ENCODE measurements around the gene WWP2. TPM values are rescaled to one million over a fixed set of nuclear protein-coding genes. Genes with fewer than 3 reads are reported as not detected.

The WWP2 gene
- total RNA-seq, 2 experiments from 2014 or later, result 30.3 to 43.4 TPM

DNA sequence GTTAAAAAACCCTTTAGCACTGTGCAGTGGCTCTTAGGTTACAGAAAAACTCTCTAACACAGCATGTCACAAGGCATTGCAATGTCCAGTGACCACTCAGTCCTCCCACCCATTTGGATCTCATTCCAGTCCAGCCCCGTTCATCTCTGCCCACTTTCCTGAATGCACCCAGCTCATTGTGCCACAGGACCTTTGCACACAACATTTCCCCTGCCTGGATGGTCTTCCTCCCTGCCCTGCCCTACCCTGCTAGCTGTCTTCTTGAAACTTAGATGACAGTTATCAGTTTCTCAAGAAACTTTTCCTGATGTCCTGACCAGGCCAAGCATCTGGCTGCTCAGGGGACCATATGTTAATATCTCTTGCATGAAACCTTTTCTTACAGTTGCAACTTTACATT, 67.2 kb downstream of the WWP2 start:
- TF ChIP-seq EZH2phosphoT487 (IDR thresholded peaks at IDR 0.05; ENCODE audit: borderline replicate concordance, low read depth, low read length), result no peak
- TF ChIP-seq, protein P1, sequence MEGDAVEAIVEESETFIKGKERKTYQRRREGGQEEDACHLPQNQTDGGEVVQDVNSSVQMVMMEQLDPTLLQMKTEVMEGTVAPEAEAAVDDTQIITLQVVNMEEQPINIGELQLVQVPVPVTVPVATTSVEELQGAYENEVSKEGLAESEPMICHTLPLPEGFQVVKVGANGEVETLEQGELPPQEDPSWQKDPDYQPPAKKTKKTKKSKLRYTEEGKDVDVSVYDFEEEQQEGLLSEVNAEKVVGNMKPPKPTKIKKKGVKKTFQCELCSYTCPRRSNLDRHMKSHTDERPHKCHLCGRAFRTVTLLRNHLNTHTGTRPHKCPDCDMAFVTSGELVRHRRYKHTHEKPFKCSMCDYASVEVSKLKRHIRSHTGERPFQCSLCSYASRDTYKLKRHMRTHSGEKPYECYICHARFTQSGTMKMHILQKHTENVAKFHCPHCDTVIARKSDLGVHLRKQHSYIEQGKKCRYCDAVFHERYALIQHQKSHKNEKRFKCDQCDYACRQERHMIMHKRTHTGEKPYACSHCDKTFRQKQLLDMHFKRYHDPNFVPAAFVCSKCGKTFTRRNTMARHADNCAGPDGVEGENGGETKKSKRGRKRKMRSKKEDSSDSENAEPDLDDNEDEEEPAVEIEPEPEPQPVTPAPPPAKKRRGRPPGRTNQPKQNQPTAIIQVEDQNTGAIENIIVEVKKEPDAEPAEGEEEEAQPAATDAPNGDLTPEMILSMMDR (conservative IDR thresholded peaks at IDR 0.05; ENCODE audit: low read length), result no peak
- POLR2A ChIA-PET, result no interaction called here
- CTCF ChIA-PET (ENCODE audit: unreplicated experiment), result no interaction called here

DNA sequence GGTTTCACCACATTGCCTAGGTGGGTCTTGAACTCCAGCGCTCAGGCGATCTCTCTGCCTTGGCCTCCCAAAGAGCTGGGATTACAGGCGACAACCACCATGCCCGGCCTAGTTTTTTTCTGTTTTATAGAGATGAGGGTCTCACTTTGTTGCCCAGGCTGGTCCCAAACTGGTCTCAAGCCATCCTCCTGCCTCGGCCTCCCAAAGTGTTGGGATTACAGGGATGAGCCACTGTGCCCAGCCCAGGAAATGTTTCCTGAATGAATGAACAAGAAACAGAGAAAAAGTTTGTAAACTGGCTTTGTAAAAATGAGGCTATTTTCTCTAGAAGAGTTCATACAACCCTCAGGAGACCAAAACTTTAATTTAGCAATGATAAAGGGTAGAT, 68.0 kb downstream of the WWP2 start:
- Histone ChIP-seq H3K27ac (ENCODE audit: low read depth, low read length, poor library complexity, severe bottlenecking) (no peak overlapping the region), H3K9me3 (ENCODE audit: low read length) (no peaks in the 10 kb centered on the region), H3K9me2 (ENCODE audit: insufficient read depth, low read length) (no peaks in the 10 kb centered on the region), H3K4me3 (ENCODE audit: low read depth, low read length, poor library complexity, severe bottlenecking) (no peak overlapping the region), H3K4me2 (ENCODE audit: low read length) (no peak overlapping the region), H2AFZ (ENCODE audit: low read length) (no peak overlapping the region), H3K36me3 (ENCODE audit: insufficient read depth, low read length) (no peaks in the 10 kb centered on the region), H3K4me1 (ENCODE audit: insufficient read depth, low read length, poor library complexity, severe bottlenecking) (no peaks in the 10 kb centered on the region), H4K20me1 (ENCODE audit: insufficient read depth, low read length) (no peaks in the 10 kb centered on the region), H3K79me2 (ENCODE audit: insufficient read depth, low read depth, low read length) (no peaks in the 10 kb centered on the region)
- TF ChIP-seq EZH2phosphoT487 (IDR thresholded peaks at IDR 0.05; ENCODE audit: borderline replicate concordance, low read depth, low read length), result no peak
- TF ChIP-seq, protein P1 (conservative IDR thresholded peaks at IDR 0.05; ENCODE audit: low read length), result no peak
- BruUV-seq (replicated peaks), result no TSS peak
- ChIA-PET CTCF (ENCODE audit: unreplicated experiment) (no interaction called here), POLR2A (no interaction called here)
- DNase-seq (ENCODE audit: low spot score), result no peak
- intact Hi-C loops (cut with micrococcal nuclease; ENCODE audit: unreplicated experiment), result no loop called here

More for the DNA sequence above, 67.2 kb downstream of the WWP2 start:
- Histone ChIP-seq H3K4me1 (ENCODE audit: insufficient read depth, low read length, poor library complexity, severe bottlenecking) (no peaks in the 10 kb centered on the region), H3K9me2 (ENCODE audit: insufficient read depth, low read length) (no peaks in the 10 kb centered on the region), H3K36me3 (ENCODE audit: insufficient read depth, low read length) (no peaks in the 10 kb centered on the region), H3K9me3 (ENCODE audit: low read length) (no peaks in the 10 kb centered on the region), H3K27ac (ENCODE audit: low read depth, low read length, poor library complexity, severe bottlenecking) (no peak overlapping the region), H4K20me1 (ENCODE audit: insufficient read depth, low read length) (no peaks in the 10 kb centered on the region), H3K4me2 (ENCODE audit: low read length) (no peak overlapping the region), H3K79me2 (ENCODE audit: insufficient read depth, low read depth, low read length) (no peaks in the 10 kb centered on the region), H2AFZ (ENCODE audit: low read length) (no peak overlapping the region), H3K4me3 (ENCODE audit: low read depth, low read length, poor library complexity, severe bottlenecking) (no peak overlapping the region)
- intact Hi-C loops (cut with micrococcal nuclease; ENCODE audit: unreplicated experiment), result no loop called here
- DNase-seq (ENCODE audit: low spot score), result no peak
- BruUV-seq (replicated peaks), result TSS peak; percentile 19

DNA sequence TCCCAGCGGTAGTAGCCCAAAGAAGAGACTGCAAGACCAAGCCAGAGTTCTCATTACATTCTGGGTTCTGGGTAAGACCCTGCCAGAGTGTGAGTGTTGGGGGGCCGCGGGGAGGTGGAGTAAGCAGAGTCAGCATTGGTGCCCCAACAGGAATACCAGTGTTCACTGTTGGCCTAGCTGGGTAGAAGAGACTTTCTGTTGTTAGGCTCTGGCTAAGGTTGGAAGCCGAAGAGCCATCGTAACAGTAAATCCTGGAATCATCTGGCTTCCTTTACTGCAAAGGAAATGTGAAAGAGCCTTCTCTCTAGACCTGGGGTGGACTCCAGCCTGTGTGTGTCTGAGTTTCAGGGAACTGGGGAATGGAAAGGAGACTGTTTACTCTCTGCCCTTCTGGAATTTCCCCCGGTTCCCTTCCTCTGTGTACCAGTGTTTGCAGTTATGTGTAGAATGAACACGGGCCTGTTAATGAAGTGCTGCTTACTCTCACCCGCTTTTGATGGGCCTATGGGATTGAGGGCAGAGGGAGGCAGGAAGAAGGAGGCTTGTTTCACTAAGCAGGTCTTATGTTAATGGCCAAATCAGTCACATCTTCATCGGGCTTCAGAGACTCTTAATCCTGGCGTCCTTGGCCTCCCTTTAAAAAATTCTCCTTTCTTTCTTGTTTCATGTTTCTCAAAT, 68.5 kb downstream of the WWP2 start:
- no peak for TF ChIP-seq EZH2phosphoT487 (IDR thresholded peaks at IDR 0.05; ENCODE audit: borderline replicate concordance, low read depth, low read length)
- TF ChIP-seq, protein P1 (conservative IDR thresholded peaks at IDR 0.05; ENCODE audit: low read length), result no peak
- POLR2A ChIA-PET, result no interaction called here
- no peak overlapping the region for H3K4me2 ChIP-seq (ENCODE audit: low read length)
- H3K36me3 ChIP-seq (ENCODE audit: insufficient read depth, low read length), result no peaks in the 10 kb centered on the region
- DNase-seq (ENCODE audit: low spot score), result no peak
- intact Hi-C loops (cut with micrococcal nuclease; ENCODE audit: unreplicated experiment), result no loop called here
- CTCF ChIA-PET (ENCODE audit: unreplicated experiment), result no interaction called here
- no peaks in the 10 kb centered on the region for H4K20me1 ChIP-seq (ENCODE audit: insufficient read depth, low read length)
- no TSS peak for BruUV-seq (replicated peaks)
- no peak overlapping the region for H2AFZ ChIP-seq (ENCODE audit: low read length)
- no peaks in the 10 kb centered on the region for H3K9me3 ChIP-seq (ENCODE audit: low read length)
- no peaks in the 10 kb centered on the region for H3K9me2 ChIP-seq (ENCODE audit: insufficient read depth, low read length)
- H3K79me2 ChIP-seq (ENCODE audit: insufficient read depth, low read depth, low read length), result no peaks in the 10 kb centered on the region
- no peak overlapping the region for H3K4me3 ChIP-seq (ENCODE audit: low read depth, low read length, poor library complexity, severe bottlenecking)
- no peak overlapping the region for H3K27ac ChIP-seq (ENCODE audit: low read depth, low read length, poor library complexity, severe bottlenecking)
- no peaks in the 10 kb centered on the region for H3K4me1 ChIP-seq (ENCODE audit: insufficient read depth, low read length, poor library complexity, severe bottlenecking)

Measured in OCI-LY7 (cell line).